Stimulated activated CD4-positive, alpha-beta T cell treated with anti-CD3 and anti-CD28 coated beads, Interleukin-15, amount 100 ng/mL, for 1 hour (primary cell): ENCODE data around the gene CCDC12.
"Not testable (repeated sequence)": the region's sequence is repeated elsewhere in the genome, so short reads cannot be mapped to it uniquely, and the experiment has no call there.

Experiments used
- DNase-seq, 2 donors: peaks; one replicate each; pipeline ENCODE4 v3.0.0-alpha.2; 2020; ENCODE audit warnings: low read depth in 1 of 2, low spot score in 1 of 2

The CCDC12 gene

DNA sequence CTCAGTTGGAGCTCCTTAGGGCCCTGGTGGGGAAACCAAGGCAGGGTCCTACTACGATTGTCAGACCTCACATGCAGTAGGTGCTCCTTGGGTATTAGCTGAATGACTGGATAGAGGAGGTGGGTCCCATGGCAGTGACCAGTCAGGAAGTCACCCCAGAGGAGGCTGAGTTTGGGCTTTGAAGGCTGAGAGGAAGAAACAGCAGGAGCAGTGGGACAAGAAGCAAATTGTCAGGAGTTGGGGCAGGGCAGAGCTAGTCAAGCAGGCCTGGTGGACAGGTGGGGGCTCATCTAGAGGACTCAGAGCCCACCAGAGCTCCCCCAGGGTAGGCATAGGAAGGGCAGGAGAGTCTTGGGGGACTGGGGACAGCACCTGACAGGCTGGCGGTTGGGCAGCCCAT, 6.0 kb upstream of the CCDC12 start:
- no peak for DNase-seq

GRCh38 chr3:46981932-46982471, 5.5 kb upstream of the CCDC12 start:
- no peak for DNase-seq

DNA sequence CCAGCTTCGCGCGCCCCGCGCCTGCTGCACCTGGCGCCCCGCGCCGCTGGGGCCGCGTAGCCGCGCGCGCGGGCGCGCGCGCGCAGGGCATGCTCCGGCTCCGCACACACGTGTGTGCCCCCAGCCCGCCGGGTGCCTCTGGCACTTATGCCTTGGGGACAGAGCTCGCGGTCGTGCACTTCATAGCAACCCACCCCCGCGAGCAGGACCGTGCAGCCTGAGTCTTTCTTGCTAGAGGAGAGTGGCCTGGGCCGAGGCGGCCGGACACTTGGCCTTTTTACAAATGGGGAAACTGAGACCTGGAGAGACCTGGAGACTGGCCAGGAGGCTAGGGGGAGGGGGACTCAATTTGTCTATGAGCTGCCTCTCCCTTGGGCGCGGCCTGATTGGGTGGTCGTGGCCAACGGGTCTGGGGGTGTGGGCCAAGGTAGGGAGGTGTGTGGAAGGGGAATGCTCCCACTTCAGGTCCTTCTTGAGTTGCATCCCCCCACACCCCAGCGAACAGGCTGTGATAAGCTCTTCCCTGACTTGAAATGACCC, 3.5 kb upstream of the CCDC12 start:
- no peak for DNase-seq

DNA sequence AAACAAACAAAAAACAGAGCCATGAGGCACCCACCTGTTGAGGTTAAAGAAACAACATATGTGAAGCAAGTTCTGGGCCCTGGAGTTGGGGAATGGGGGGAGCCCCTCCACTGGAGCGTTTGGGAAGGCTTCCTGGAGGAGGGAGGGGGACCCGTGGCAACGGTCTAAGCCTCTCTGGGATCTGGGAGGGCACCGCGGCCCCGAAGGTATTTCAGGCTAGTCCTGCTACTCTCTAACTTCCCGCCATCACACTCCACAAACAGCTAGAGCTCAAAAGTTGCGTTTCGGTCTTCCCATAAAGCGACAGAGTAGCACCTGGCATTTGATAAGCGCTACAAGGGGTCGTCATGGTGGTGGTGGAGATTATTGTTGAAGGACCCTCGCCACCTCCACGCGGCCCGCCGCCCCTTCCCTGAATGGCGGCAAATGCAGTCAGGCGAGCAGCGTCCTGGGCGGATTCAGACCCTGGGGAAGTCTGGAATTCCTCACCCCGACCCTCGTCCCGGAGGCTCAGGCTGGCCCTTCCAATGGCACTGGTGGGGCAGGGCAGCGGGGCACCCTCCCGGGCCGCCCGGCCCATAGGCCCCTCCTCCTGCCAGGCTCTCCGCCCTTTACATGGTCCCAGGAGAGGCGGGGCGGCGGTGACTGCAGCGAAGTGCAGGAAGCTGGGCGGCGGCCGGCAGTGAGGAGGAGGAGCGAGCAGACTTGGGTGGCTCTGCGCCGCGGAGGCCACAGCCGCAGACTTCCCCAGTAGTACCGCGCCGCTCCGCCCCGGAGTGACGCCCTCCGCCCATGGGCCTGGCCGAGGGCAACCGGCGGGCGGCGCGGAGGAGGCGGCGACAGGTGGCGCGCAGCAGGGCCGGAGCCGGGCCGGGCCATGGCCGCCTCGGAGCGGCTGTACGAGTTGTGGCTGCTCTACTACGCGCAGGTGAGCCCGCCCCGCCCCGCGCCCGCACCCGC, 2.7 kb upstream of the CCDC12 start, which contains the start of gene NBEAL2:
Gene NBEAL2 (plus strand): TSS at position 682 of the 960 bp plus-strand sequence. CDS start 196 bp downstream, at position 878.
- DNase-seq, result peak; percentile 87 to 94

DNA sequence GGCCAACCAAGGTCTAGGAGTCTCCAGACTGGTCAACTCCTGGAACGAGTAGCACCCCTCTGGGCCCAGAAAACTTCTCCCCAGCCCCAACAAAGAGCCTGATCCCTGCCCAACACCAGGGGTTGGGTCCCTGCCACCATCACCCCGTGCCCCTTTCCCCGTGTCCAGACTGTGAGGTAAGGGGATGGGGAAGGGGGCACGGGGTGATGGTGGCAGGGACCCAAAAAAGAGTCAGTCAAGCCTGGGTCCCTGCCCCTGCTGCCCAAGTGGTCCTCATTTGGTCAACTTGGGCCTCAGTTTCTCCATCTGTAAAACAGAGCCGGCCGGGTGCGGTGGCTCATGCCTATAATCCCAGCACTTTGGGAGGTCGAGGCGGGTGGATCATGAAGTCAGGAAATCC, 1.8 kb upstream of the CCDC12 start:
- DNase-seq, result no peak

DNA sequence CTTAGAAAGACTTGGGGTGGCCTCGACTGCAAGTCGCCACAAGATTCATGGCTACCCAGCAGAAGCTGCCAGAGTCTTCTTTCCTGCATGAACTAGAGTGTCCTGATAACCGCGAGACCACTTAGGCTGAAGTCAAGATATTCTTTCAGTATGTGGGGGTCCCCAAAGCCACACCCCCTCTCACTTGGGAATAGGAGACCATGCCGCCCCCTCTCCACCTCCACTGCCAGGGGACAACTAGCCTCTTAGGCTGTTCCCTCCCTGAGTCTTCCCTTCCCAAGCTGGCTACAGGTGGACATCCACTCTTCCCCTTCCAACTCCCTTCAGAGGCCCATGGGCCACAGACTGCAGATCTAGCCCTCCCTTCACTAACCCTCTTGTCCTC, 1.3 kb upstream of the CCDC12 start:
- DNase-seq, result no peak

- no peak for DNase-seq
These were observed 1.9 kb downstream of the CCDC12 start for GRCh38 chr3:46974421-46975171.

GRCh38 chr3:46972396-46972795, 4.1 kb downstream of the CCDC12 start:
- DNase-seq, result no peak

DNA sequence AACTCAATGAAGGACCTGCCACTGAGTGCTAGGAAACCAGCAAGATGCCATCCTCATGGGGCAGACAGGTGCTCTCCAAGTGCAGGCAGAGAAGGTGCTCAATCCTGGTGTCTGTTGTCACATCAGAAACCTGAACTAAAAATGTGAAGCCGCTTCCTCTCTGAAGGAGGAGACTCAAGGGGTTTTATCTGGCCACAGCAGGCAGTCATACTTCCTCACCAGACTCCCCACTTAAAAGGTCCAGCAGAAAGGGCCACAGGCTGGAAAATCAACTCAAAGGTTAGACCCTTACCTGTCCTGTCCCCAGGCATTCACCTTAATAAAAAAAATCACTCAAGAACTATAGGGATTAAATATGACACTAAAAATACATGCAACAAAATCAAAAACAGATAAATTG, 4.8 kb downstream of the CCDC12 start:
- DNase-seq, result no peak

DNA sequence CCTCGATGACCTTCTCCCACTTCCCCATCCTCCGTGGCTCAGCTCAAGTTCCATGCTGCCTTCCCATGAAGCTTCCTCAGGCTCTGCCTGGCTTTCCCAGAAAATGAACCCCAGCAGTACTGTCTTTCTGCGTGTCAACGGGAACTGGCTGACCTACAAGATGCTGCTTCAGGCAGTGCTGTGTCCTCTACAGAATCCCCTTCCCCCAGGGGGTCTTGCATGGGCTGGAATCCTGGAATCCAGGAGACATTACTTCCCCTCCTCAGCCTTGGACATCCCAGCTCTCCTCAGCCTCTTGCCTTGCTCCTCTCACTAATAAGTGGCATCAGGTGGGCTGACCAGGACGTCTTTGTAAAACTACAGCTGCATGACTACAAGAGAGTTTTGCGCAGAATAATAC, 5.4 kb downstream of the CCDC12 start:
- no peak for DNase-seq

DNA sequence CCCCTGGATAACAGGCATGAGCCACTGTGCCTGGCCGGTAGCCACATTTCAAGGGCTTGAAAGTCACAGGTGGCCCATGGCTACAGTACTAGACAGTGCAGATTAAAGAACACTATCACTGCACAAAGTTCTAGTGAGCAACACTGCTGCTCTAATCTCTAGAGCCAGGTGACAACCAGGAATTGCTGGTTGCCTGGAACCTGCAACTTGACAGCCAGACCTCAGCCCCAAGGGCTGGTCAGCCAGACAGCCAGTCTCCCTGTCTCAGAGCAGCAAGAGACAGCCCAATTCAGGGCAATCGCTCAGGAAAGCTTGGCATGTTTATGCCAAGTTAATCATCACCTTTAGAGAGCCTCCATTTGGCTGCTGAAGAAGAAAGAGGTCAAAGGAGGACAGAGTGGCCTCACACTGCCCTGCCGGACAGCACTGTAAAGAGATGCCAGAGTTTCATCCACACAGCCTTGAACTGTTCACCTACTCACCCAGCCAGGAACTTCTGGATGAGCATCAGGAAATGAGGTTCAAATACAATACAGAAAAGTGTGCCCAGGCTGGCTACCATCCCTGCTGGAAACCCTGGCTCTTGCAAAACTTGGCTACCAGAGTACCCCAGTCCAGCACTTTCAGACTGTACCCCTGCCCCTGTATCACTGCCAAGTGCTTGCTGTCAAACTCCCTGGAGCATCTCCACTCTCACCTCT, 6.0 kb downstream of the CCDC12 start:
- DNase-seq, result no peak

DNA sequence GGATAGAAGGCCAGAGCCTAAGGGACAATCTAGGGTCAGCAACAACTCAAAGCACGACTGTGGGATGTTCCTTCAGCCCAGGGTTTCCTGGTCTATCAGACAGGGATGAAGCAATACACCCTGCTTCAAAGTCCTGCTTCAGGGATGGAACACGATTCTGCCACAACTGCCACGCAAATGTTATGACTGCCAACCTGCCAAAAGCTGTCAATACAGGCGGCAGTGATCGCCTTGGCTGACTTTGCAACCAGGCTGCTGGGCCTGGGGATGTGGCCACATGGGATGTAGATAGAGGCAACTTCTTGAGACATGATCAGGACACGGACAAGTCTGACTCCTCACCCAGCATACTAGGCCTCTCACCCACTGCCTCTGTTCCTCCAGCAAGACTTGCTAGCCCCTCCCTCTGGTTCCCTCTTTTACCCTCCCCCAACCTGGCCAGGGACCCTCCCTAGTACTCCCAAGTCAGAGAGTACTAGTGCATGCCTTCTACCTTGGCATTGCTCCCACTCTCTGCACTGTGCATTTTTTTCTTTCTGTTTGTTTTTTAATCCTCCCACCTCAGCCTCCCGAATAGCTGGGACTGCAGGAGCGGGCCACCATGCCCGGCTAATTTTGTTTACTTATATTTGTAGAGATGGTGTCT, 7.6 kb downstream of the CCDC12 start:
- no peak for DNase-seq

- DNase-seq, result no peak
These were observed 9.7 kb downstream of the CCDC12 start for GRCh38 chr3:46966811-46967210.

DNA sequence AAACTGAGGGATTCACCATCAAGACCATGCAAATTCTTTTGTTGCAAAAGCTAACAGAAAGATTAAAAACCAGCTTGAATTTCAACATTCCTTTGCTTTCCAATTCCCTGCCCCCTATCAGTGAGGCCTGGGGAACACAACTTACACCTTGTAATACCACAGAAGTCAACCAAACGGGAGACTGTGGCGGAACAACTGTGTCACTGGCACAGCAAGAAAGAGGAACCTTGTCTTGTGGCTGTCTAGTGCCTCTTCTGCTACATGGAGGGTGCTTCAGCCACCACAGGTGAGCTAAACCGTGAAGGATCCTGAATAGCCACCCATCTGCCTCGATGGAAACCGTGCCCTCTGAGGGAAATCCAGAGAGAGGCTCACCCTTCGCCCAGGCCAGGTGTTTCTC, 11.4 kb downstream of the CCDC12 start:
- DNase-seq, result no peak

DNA sequence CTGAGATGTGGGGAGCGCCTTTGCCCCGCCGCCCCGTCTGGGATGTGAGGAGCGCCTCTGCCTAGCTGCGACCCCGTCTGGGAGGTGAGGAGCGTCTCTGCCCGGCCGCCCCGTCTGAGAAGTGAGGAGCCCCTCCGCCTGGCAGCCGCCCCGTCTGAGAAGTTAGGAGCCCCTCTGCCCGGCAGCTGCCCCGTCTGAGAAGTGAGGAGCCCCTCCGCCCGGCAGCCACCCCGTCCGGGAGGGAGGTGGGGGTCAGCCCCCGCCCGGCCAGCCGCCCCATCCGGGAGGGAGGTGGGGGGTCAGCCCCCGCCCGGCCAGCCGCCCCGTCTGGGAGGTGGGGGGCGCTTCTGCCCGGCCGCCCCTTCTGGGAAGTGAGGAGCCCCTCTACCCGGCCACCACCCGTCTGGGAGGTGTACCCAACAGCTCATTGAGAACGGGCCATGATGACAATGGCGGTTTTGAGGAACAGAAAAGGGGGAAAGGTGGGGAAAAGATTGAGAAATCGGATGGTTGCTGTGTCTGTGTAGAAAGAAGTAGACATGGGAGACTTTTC, 12.4 kb downstream of the CCDC12 start:
- not testable (repeated sequence) for DNase-seq

GRCh38 chr3:46962990-46963389, 13.6 kb downstream of the CCDC12 start:
- DNase-seq, result no peak

- no peak for DNase-seq
These were observed 14.1 kb downstream of the CCDC12 start for GRCh38 chr3:46962427-46962826.

DNA sequence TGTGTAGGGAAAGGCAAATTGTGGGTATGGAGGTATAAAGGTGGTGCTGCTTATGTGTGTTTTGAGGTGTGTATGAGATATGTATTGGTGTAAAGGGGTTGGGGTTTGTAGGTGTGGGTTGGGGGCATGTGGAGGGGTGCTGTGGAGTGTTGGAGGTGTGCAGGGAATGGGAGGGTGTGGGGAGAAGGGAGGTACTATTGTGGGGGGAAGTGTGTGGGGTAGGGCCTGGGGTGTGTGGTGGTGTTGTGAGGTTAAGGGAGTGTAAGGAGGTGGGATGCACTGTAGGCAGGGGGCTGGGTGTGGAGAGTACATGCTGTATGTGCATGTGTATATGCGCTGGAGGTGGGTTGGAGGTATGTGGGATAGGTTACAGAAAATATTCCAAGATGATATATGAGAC, 15.7 kb downstream of the CCDC12 start:
- no peak for DNase-seq

GRCh38 chr3:46960081-46960701, 16.4 kb downstream of the CCDC12 start:
- DNase-seq, result no peak

GRCh38 chr3:46959161-46959511, 17.4 kb downstream of the CCDC12 start:
- DNase-seq, result no peak
